Measurements from ENCODE around the gene LRRTM4. TPM values are rescaled to one million over a fixed set of nuclear protein-coding genes. Genes with fewer than 3 reads are reported as not detected.

Gene LRRTM4
- total RNA-seq, 1 experiment from 2014 or later = not detected

- BruUV-seq (replicated peaks) = no TSS peak
- H3K9me3 Mint-ChIP-seq (ENCODE audit: unreplicated experiment) = no peaks in the 10 kb centered on the region
- intact Hi-C loops (cut with micrococcal nuclease) = no loop called here
- no peak overlapping the region for H3K4me3 Mint-ChIP-seq (ENCODE audit: unreplicated experiment)
- H3K27me3 Mint-ChIP-seq (ENCODE audit: insufficient read depth, unreplicated experiment) = no peaks in the 10 kb centered on the region
- ChIA-PET POLR2A (no interaction called here), CTCF (no interaction called here)
- H3K36me3 Mint-ChIP-seq (ENCODE audit: insufficient read depth, unreplicated experiment) = no peaks in the 10 kb centered on the region
- DNase-seq (ENCODE audit: unreplicated experiment) = no peak
- peaks cover 11% of the 10 kb centered on the region for H3K4me1 Mint-ChIP-seq (ENCODE audit: insufficient read depth, unreplicated experiment)
- TF ChIP-seq CTCF (IDR thresholded peaks at IDR 0.05; ENCODE audit: unreplicated experiment) = no peak
- H3K27ac Mint-ChIP-seq (ENCODE audit: low read depth, unreplicated experiment) = no peak overlapping the region
Measured at GRCh38 chr2:76866464-76866863, 655.7 kb downstream of the LRRTM4 start.

GRCh38 chr2:76862901-76863300, 659.3 kb downstream of the LRRTM4 start:
- ChIA-PET CTCF (interaction anchor here (0.6 kb wide), 1 partner anchor 90 kb away, joined by 4 read pairs; no protein-coding TSS in a partner anchor), POLR2A (no interaction called here)
- Mint-ChIP-seq H3K27ac (ENCODE audit: low read depth, unreplicated experiment) (no peak overlapping the region), H3K4me1 (ENCODE audit: insufficient read depth, unreplicated experiment) (no peaks in the 10 kb centered on the region), H3K4me3 (ENCODE audit: unreplicated experiment) (no peak overlapping the region), H3K36me3 (ENCODE audit: insufficient read depth, unreplicated experiment) (no peaks in the 10 kb centered on the region), H3K9me3 (ENCODE audit: unreplicated experiment) (no peaks in the 10 kb centered on the region), H3K27me3 (ENCODE audit: insufficient read depth, unreplicated experiment) (no peaks in the 10 kb centered on the region)
- DNase-seq (ENCODE audit: unreplicated experiment) = no peak
- intact Hi-C loops (cut with micrococcal nuclease) = no loop called here
- TF ChIP-seq CTCF (IDR thresholded peaks at IDR 0.05; ENCODE audit: unreplicated experiment) = no peak
- no TSS peak for BruUV-seq (replicated peaks)

GRCh38 chr2:76861708-76862107, 660.5 kb downstream of the LRRTM4 start:
- ChIA-PET CTCF (no interaction called here), POLR2A (no interaction called here)
- DNase-seq (ENCODE audit: unreplicated experiment) = no peak
- BruUV-seq (replicated peaks) = no TSS peak
- H3K27me3 Mint-ChIP-seq (ENCODE audit: insufficient read depth, unreplicated experiment) = no peaks in the 10 kb centered on the region
- no peaks in the 10 kb centered on the region for H3K9me3 Mint-ChIP-seq (ENCODE audit: unreplicated experiment)
- no peak overlapping the region for H3K27ac Mint-ChIP-seq (ENCODE audit: low read depth, unreplicated experiment)
- intact Hi-C loops (cut with micrococcal nuclease) = no loop called here
- no peaks in the 10 kb centered on the region for H3K36me3 Mint-ChIP-seq (ENCODE audit: insufficient read depth, unreplicated experiment)
- no peak overlapping the region for H3K4me3 Mint-ChIP-seq (ENCODE audit: unreplicated experiment)
- no peak for TF ChIP-seq CTCF (IDR thresholded peaks at IDR 0.05; ENCODE audit: unreplicated experiment)
- no peaks in the 10 kb centered on the region for H3K4me1 Mint-ChIP-seq (ENCODE audit: insufficient read depth, unreplicated experiment)

DNA sequence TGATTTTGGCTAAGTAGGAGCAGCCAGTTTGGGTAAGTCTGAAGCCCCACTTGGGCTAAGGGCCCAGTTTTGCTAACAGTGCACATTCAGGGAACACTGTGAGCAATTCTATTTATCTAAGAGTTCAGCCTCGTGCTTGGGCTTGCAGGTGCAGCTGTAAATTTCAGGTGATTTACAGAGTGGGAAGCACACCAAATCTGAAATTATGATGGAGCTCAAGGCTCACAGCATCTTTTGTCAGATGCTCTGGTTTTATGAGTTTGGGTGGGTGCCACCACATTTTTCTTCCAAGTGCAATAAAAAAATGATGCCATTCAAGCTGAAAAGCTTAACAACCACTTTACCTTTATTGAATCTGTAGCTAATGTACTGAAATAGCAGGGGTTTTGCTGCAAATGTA, 671.2 kb downstream of the LRRTM4 start:
- intact Hi-C loops (cut with micrococcal nuclease) = no loop called here
- Mint-ChIP-seq H3K4me3 (ENCODE audit: unreplicated experiment) (no peak overlapping the region), H3K4me1 (ENCODE audit: insufficient read depth, unreplicated experiment) (no peaks in the 10 kb centered on the region), H3K27me3 (ENCODE audit: insufficient read depth, unreplicated experiment) (peaks cover 100% of the 10 kb centered on the region), H3K27ac (ENCODE audit: low read depth, unreplicated experiment) (no peak overlapping the region), H3K36me3 (ENCODE audit: insufficient read depth, unreplicated experiment) (peaks cover 6% of the 10 kb centered on the region), H3K9me3 (ENCODE audit: unreplicated experiment) (no peaks in the 10 kb centered on the region)
- CTCF ChIA-PET = interaction anchor here (0.7 kb wide), 1 partner anchor 18 kb away, joined by 3 read pairs; no protein-coding TSS in a partner anchor
- no peak for DNase-seq (ENCODE audit: unreplicated experiment)
- no TSS peak for BruUV-seq (replicated peaks)
- no peak for TF ChIP-seq CTCF (IDR thresholded peaks at IDR 0.05; ENCODE audit: unreplicated experiment)
- POLR2A ChIA-PET = no interaction called here
